Vagina (tissue), 2 donors: ENCODE results near the gene CCDC102B.

Source experiments
- POLR2A ChIP-seq, 2 donors: fragments of 450-650 bp; IDR thresholded peaks; one replicate each; pipeline ENCODE4 v1.6.1; 2017; ENCODE audit warnings: antibody characterized with exemption in 2 of 2, mild to moderate bottlenecking in 2 of 2, moderate library complexity in 2 of 2
- TF ChIP-seq, protein P1 (sequence below), 3 experiments: fragments of 450-650 bp in 2 of 3; fragments of 200-600 bp in 1 of 3; sonication (generic) in 1 of 3; IDR thresholded peaks; one replicate each; pipeline ENCODE4 v1.5.1; 2017 to 2019; ENCODE audit warnings: antibody characterized with exemption in 3 of 3, mild to moderate bottlenecking in 2 of 3, moderate library complexity in 2 of 3

DNA sequence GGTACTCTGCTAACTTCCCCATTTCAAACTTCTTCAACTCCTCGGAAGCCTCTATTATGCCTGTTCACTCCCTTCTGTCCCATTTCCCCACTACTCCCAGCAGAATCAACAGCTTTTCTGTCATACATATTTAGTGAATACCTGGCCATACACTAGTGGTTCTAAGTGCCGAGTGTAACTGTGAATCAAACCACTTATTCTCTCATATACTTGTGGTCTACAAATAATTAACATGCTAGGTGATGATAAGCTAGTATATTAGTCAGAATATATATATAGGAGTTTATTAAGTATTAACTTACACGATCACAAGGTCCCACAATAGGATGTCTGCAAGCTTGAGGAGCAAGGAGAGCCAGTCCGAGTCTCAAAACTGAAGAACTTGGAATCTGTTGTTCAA lies 150.7 kb downstream of the CCDC102B start:
- TF ChIP-seq, protein P1, sequence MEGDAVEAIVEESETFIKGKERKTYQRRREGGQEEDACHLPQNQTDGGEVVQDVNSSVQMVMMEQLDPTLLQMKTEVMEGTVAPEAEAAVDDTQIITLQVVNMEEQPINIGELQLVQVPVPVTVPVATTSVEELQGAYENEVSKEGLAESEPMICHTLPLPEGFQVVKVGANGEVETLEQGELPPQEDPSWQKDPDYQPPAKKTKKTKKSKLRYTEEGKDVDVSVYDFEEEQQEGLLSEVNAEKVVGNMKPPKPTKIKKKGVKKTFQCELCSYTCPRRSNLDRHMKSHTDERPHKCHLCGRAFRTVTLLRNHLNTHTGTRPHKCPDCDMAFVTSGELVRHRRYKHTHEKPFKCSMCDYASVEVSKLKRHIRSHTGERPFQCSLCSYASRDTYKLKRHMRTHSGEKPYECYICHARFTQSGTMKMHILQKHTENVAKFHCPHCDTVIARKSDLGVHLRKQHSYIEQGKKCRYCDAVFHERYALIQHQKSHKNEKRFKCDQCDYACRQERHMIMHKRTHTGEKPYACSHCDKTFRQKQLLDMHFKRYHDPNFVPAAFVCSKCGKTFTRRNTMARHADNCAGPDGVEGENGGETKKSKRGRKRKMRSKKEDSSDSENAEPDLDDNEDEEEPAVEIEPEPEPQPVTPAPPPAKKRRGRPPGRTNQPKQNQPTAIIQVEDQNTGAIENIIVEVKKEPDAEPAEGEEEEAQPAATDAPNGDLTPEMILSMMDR (IDR thresholded peaks at IDR 0.05), result no peak
- no peak for TF ChIP-seq POLR2A (IDR thresholded peaks at IDR 0.05)
